IMR-90 (cell line): Measurements from ENCODE around the gene PEX10.

Experiments used
- NFE2L2 ChIP-seq: fragments of 150-350 bp; IDR thresholded peaks from 2 replicates; pipeline ENCODE4 v1.6.1; 2016; ENCODE audit warnings: low read depth, mild to moderate bottlenecking, low read length
- POLR2A ChIP-seq: IDR thresholded peaks from 2 replicates; pipeline ENCODE4 v1.6.1; 2012; ENCODE audit warnings: mild to moderate bottlenecking, low read depth, low read length
- SMC3 ChIP-seq: fragments of 150-350 bp; IDR thresholded peaks from 2 replicates; pipeline ENCODE4 v1.6.1; 2016; ENCODE audit warnings: low read depth, mild to moderate bottlenecking, antibody characterized with exemption, low read length, moderate library complexity
- TF ChIP-seq, protein P1 (sequence below): fragments of 150-350 bp; IDR thresholded peaks from 2 replicates; pipeline ENCODE4 v1.6.1; 2016; ENCODE audit warnings: low read depth, mild to moderate bottlenecking, low read length, moderate library complexity, borderline replicate concordance
- TF ChIP-seq, protein P2 (sequence below): conservative IDR thresholded peaks from 2 replicates; pipeline ENCODE4 v1.5.1; 2012; ENCODE audit warnings: mild to moderate bottlenecking, low read depth, low read length, improper control_type of control experiment

DNA sequence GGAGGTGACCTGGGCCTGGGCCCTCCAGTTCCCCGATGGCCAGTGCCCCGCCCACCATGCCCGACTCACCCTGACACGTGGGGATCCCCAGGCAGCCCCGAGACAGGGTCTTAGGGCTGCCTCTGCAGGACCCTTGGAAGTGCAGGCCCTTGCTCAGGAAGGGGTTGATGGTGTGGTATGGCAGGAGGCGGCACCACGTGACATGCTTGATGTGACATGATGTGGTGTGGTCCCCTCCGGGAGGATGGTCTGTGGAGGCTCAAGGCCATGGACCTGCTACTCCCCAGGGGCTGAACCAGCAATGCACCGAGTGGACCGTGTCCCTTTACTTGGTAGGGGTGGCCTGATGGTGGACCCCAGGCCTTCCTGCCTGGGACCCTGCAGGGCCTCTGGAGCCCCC is 41.9 kb upstream of the PEX10 start:
- no peak for TF ChIP-seq POLR2A
- TF ChIP-seq, protein P1, sequence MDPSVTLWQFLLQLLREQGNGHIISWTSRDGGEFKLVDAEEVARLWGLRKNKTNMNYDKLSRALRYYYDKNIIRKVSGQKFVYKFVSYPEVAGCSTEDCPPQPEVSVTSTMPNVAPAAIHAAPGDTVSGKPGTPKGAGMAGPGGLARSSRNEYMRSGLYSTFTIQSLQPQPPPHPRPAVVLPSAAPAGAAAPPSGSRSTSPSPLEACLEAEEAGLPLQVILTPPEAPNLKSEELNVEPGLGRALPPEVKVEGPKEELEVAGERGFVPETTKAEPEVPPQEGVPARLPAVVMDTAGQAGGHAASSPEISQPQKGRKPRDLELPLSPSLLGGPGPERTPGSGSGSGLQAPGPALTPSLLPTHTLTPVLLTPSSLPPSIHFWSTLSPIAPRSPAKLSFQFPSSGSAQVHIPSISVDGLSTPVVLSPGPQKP = no peak
- TF ChIP-seq NFE2L2 = no peak
- TF ChIP-seq, protein P2, sequence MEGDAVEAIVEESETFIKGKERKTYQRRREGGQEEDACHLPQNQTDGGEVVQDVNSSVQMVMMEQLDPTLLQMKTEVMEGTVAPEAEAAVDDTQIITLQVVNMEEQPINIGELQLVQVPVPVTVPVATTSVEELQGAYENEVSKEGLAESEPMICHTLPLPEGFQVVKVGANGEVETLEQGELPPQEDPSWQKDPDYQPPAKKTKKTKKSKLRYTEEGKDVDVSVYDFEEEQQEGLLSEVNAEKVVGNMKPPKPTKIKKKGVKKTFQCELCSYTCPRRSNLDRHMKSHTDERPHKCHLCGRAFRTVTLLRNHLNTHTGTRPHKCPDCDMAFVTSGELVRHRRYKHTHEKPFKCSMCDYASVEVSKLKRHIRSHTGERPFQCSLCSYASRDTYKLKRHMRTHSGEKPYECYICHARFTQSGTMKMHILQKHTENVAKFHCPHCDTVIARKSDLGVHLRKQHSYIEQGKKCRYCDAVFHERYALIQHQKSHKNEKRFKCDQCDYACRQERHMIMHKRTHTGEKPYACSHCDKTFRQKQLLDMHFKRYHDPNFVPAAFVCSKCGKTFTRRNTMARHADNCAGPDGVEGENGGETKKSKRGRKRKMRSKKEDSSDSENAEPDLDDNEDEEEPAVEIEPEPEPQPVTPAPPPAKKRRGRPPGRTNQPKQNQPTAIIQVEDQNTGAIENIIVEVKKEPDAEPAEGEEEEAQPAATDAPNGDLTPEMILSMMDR = no peak
- TF ChIP-seq SMC3 = no peak
